Smooth muscle cell (in vitro differentiated cells): ENCODE data around the gene HRAS. TPM values are rescaled to one million over a fixed set of nuclear protein-coding genes. Genes with fewer than 3 reads are reported as not detected.

Experiments
- DNase-seq: peaks from one replicate; lab custom pipeline; 2025; ENCODE audit not compliant: unreplicated experiment; lab: John Stamatoyannopoulos, UW
- H2AFZ ChIP-seq: fragments of 200-600 bp; sonication (generic); 2 replicates; pipeline ENCODE4 v1.6.0; 2016; ENCODE audit warnings: antibody characterized with exemption, low read depth, mild to moderate bottlenecking
- H3F3A ChIP-seq: fragments of 200-600 bp; sonication (generic); 2 replicates; pipeline ENCODE4 v1.6.0; 2017; ENCODE audit warnings: antibody characterized with exemption, low read depth
- H3K27ac ChIP-seq: fragments of 200-600 bp; sonication (generic); 2 replicates; pipeline ENCODE4 v1.5.1; 2016; ENCODE audit warnings: low read depth, mild to moderate bottlenecking
- H3K27me3 ChIP-seq: fragments of 200-600 bp; sonication (generic); 2 replicates; pipeline ENCODE4 v1.6.1; 2016; ENCODE audit warnings: low read depth, mild to moderate bottlenecking
- H3K36me3 ChIP-seq: fragments of 200-600 bp; sonication (generic); 2 replicates; pipeline ENCODE4 v1.5.1; 2016; ENCODE audit warnings: low read depth
- H3K4me1 ChIP-seq: fragments of 200-600 bp; sonication (generic); 2 replicates; pipeline ENCODE4 v1.5.1; 2016; ENCODE audit warnings: low read depth
- H3K4me2 ChIP-seq: fragments of 200-600 bp; sonication (generic); 2 replicates; pipeline ENCODE4 v1.6.0; 2016; ENCODE audit warnings: mild to moderate bottlenecking
- H3K4me3 ChIP-seq: fragments of 200-600 bp; sonication (generic); 2 replicates; pipeline ENCODE4 v1.5.1; 2016; ENCODE audit warnings: mild to moderate bottlenecking
- H3K79me2 ChIP-seq: fragments of 200-600 bp; sonication (generic); 2 replicates; pipeline ENCODE4 v1.6.0; 2016; ENCODE audit warnings: low read depth, mild to moderate bottlenecking
- H3K9ac ChIP-seq: fragments of 200-600 bp; sonication (generic); 2 replicates; pipeline ENCODE4 v1.6.0; 2016; ENCODE audit warnings: low read depth
- H3K9me3 ChIP-seq: fragments of 200-600 bp; sonication (generic); replicated peaks from 2 replicates; pipeline ENCODE4 v1.5.1; 2016; ENCODE audit warnings: low read depth
- H4K20me1 ChIP-seq: fragments of 200-600 bp; sonication (generic); 2 replicates; pipeline ENCODE4 v1.6.0; 2016; ENCODE audit warnings: low read depth
- WGBS: methylation state at CpG from one replicate; pipeline ENCODE4 v1.1.7; 2016; ENCODE audit warnings: low lambda C conversion rate; 5-methylcytosine and 5-hydroxymethylcytosine counted together
- polyA plus RNA-seq: library from polyadenylated mRNA; unstranded; fragments of >200 nt; fragmentation: Nextera tagmentation; extraction: Ambion mirVana; gene quantifications from 2 replicates; pipeline ENCODE4 v1.2.1, GENCODE V29; 2016
- total RNA-seq: library from RNA; depleted of rRNA; stranded (reverse); fragments of >200 nt; gene quantifications from 2 replicates; pipeline ENCODE4 v1.2.3, GENCODE V29; 2014
- TF ChIP-seq, protein P1 (sequence below): fragments of 200-600 bp; sonication (generic); IDR thresholded peaks from 2 replicates; pipeline ENCODE4 v1.5.1; 2017; ENCODE audit warnings: borderline replicate concordance, mild to moderate bottlenecking, antibody characterized with exemption; ENCODE audit not compliant: insufficient read depth, poor library complexity, severe bottlenecking

Gene HRAS
- total and polyA plus RNA-seq, 2 experiments from 2014 or later, result 39.9 to 59.1 TPM

DNA sequence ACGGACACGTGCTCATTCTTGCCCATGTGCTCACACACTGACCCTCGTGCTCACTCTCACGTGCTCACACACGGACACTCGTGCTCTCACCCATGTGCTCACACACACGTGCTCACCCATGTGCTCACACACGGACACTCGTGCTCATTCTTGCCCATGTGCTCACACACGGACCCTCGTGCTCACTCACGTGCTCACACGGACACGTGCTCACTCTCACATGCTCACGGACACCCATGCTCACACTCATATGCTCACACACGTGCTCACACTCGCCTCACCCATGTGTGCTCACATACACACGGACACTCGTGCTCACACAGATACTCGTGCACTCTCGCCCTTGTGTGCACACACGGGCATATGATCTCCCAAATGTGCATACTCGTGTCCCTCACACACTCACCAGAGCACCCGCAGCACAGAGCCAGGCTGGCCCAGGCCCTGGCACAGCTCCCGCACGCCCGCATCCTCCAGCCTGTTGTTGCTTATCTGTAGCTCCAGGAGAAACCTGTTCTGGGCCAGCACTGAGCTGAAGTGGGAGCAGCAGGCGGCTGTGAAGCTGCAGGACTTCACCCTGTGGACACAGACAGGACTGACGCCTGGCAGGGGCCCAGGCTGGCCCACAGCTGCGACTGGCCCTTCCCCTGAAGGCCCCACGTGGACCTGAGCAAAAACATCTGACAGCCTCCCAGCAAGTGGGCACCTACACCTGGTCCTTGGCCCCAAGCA, 37.6 kb downstream of the HRAS start:
- Histone ChIP-seq H3K36me3 (no peaks in the 10 kb centered on the region), H3K79me2 (peaks cover 11% of the 10 kb centered on the region), H3K27me3 (no peaks in the 10 kb centered on the region), H3K9me3 (no peaks in the 10 kb centered on the region), H3K4me1 (no peaks in the 10 kb centered on the region), H2AFZ (no peak overlapping the region), H3K9ac (no peak overlapping the region), H4K20me1 (peaks cover 23% of the 10 kb centered on the region), H3F3A (peaks cover 10% of the 10 kb centered on the region), H3K4me3 (no peak overlapping the region), H3K27ac (no peak overlapping the region), H3K4me2 (no peak overlapping the region)
- no peak for DNase-seq
- TF ChIP-seq, protein P1, sequence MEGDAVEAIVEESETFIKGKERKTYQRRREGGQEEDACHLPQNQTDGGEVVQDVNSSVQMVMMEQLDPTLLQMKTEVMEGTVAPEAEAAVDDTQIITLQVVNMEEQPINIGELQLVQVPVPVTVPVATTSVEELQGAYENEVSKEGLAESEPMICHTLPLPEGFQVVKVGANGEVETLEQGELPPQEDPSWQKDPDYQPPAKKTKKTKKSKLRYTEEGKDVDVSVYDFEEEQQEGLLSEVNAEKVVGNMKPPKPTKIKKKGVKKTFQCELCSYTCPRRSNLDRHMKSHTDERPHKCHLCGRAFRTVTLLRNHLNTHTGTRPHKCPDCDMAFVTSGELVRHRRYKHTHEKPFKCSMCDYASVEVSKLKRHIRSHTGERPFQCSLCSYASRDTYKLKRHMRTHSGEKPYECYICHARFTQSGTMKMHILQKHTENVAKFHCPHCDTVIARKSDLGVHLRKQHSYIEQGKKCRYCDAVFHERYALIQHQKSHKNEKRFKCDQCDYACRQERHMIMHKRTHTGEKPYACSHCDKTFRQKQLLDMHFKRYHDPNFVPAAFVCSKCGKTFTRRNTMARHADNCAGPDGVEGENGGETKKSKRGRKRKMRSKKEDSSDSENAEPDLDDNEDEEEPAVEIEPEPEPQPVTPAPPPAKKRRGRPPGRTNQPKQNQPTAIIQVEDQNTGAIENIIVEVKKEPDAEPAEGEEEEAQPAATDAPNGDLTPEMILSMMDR, result no peak
- 96% methylated on average over 30 of the region's 31 CpGs for WGBS

DNA sequence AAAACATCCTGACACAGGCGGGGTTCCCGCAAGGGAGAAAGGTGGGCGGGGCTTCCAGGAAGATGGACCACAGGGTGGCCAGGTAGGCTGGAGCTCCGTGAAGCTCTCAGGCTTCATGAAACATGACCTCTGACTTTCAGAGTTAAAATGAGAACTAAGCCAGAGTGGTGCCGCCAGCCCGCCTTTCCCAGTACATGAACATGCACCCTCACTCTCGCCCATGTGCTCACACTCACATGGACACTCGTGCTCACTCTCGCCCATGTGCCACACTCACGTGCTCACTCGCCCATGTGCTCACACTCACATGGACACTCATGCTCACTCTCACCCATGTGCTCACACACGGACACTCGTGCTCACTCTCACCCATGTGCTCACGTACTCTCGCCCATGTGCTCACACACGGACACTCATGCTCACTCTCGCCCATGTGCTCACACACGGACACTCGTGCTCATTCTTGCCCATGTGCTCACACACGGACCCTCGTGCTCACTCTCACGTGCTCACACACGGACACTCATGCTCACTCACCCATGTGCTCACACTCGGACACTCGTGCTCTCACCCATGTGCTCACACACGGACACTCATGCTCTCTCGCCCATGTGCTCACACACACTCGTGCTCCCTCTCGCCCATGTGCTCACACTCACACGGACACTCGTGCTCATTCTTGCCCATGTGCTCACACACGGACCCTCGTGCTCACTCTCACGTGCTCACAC, 38.4 kb downstream of the HRAS start:
- peaks cover 10% of the 10 kb centered on the region for H3F3A ChIP-seq
- no peak overlapping the region for H3K9ac ChIP-seq
- H3K79me2 ChIP-seq, result peaks cover 5% of the 10 kb centered on the region
- 98% methylated on average over 33 of the region's 34 CpGs for WGBS
- no peaks in the 10 kb centered on the region for H3K27me3 ChIP-seq
- no peaks in the 10 kb centered on the region for H3K4me1 ChIP-seq
- H2AFZ ChIP-seq, result no peak overlapping the region
- H3K9me3 ChIP-seq, result no peaks in the 10 kb centered on the region
- no peak overlapping the region for H3K4me3 ChIP-seq
- no peak overlapping the region for H3K4me2 ChIP-seq
- DNase-seq, result no peak
- H3K36me3 ChIP-seq, result no peaks in the 10 kb centered on the region
- H4K20me1 ChIP-seq, result peaks cover 16% of the 10 kb centered on the region
- TF ChIP-seq, protein P1, result no peak
- H3K27ac ChIP-seq, result no peak overlapping the region

DNA sequence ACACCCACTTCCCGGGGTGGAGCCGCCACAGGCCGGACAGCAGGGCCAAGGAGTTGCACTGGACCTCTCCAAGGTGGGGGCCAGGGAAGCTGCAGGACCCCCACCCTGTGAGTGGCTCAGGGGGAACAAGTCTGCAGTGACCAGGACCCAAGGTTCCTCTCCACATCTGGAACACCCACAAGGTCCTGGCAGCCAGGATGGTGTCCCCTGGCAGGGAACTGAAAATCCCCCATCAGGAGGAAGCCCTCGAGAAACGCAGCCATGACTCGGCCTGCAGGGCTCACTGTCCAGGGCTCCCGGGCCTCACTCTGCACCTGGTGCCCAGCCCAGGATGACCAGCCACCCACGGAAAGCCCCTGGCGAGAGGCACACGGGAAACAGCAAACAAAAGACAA, 39.8 kb downstream of the HRAS start:
- H3K9me3 ChIP-seq, result no peaks in the 10 kb centered on the region
- H3K9ac ChIP-seq, result no peak overlapping the region
- no peak for DNase-seq
- no peaks in the 10 kb centered on the region for H3K4me1 ChIP-seq
- no peak overlapping the region for H3K27ac ChIP-seq
- no peaks in the 10 kb centered on the region for H3K79me2 ChIP-seq
- 93% methylated on average over 10 of the region's 10 CpGs for WGBS
- TF ChIP-seq, protein P1, result no peak
- peaks cover 10% of the 10 kb centered on the region for H3F3A ChIP-seq
- peaks cover 4% of the 10 kb centered on the region for H4K20me1 ChIP-seq
- H3K4me3 ChIP-seq, result no peak overlapping the region
- no peaks in the 10 kb centered on the region for H3K36me3 ChIP-seq
- H3K27me3 ChIP-seq, result no peaks in the 10 kb centered on the region
- no peak overlapping the region for H2AFZ ChIP-seq
- H3K4me2 ChIP-seq, result no peak overlapping the region
